CD14-positive monocyte (primary cell): ENCODE data around the gene TTLL8. TPM values are rescaled to one million over a fixed set of nuclear protein-coding genes. Genes with fewer than 3 reads are reported as not detected.
A peak's percentile ranks its signal among the peaks of the same experiment; 100 is the strongest.

Source experiments
- DNase-seq, 3 donors: peaks; one replicate each; pipeline ENCODE4 v3.0.0-alpha.2; 2011 to 2022
- H2AFZ ChIP-seq: 2 replicates; pipeline ENCODE4 v1.6.0; 2012; ENCODE audit warnings: mild to moderate bottlenecking, low read depth, low read length, inconsistent platforms; ENCODE audit not compliant: insufficient read depth, poor library complexity, severe bottlenecking
- H3K27ac ChIP-seq, 2 donors: 1 replicate in 1 of 2; 2 replicates in 1 of 2; pipeline ENCODE4 v1.5.1; 2012 to 2013; ENCODE audit warnings: low read length in 2 of 2, control low read depth in 1 of 2, inconsistent platforms in 1 of 2, low read depth in 1 of 2, mild to moderate bottlenecking in 1 of 2
- H3K27me3 ChIP-seq, 2 donors: one replicate each; pipeline versions ENCODE4 v1.6.0 to v1.6.1; 2011 to 2013; ENCODE audit warnings: low read length in 2 of 2; ENCODE audit not compliant: control insufficient read depth in 2 of 2, insufficient read depth in 2 of 2
- H3K36me3 ChIP-seq, 2 donors: replicated peaks in 1 of 2; 1 replicate in 1 of 2; 2 replicates in 1 of 2; pipeline versions ENCODE4 v1.5.1 to v1.6.1; 2012 to 2013; ENCODE audit warnings: low read length in 2 of 2, control low read depth in 1 of 2, inconsistent platforms in 1 of 2, mild to moderate bottlenecking in 1 of 2; ENCODE audit not compliant: insufficient read depth in 2 of 2, control insufficient read depth in 1 of 2
- H3K4me1 ChIP-seq, 2 donors: 1 replicate in 1 of 2; 2 replicates in 1 of 2; pipeline versions ENCODE4 v1.5.1 to v1.6.1; 2012 to 2013; ENCODE audit warnings: low read length in 2 of 2, control low read depth in 1 of 2, inconsistent platforms in 1 of 2, mild to moderate bottlenecking in 1 of 2, moderate library complexity in 1 of 2; ENCODE audit not compliant: insufficient read depth in 2 of 2, control insufficient read depth in 1 of 2
- H3K4me2 ChIP-seq: replicated peaks from 2 replicates; pipeline ENCODE3; 2012; ENCODE audit warnings: low read length, moderate library complexity, mild to moderate bottlenecking; ENCODE audit not compliant: poor library complexity, severe bottlenecking; ENCODE audit errors: extremely low read depth
- H3K4me3 ChIP-seq, 3 experiments: fragments of 200-600 bp in 1 of 3; sonication (generic) in 1 of 3; replicated peaks in 1 of 3; 1 replicate in 2 of 3; 2 replicates in 1 of 3; pipeline ENCODE4 v1.5.1; 2011 to 2013; ENCODE audit warnings: low read length in 3 of 3, mild to moderate bottlenecking in 3 of 3, control low read depth in 2 of 3, low read depth in 2 of 3, inconsistent platforms in 1 of 3, moderate library complexity in 1 of 3
- H3K79me2 ChIP-seq: 2 replicates; pipeline ENCODE4 v1.6.0; 2012; ENCODE audit warnings: mild to moderate bottlenecking, control low read depth, inconsistent platforms, low read length, moderate library complexity; ENCODE audit not compliant: insufficient read depth
- H3K9ac ChIP-seq: 2 replicates; pipeline ENCODE4 v1.6.0; 2017; ENCODE audit warnings: low read length, mild to moderate bottlenecking; ENCODE audit not compliant: insufficient read depth, poor library complexity, severe bottlenecking
- H3K9me3 ChIP-seq, 2 donors: replicated peaks in 1 of 2; 1 replicate in 1 of 2; 2 replicates in 1 of 2; pipeline versions ENCODE4 v1.5.1 to v1.6.1; 2012 to 2013; ENCODE audit warnings: low read length in 2 of 2, control low read depth in 1 of 2; ENCODE audit not compliant: control insufficient read depth in 1 of 2, insufficient read depth in 1 of 2
- H4K20me1 ChIP-seq: 2 replicates; pipeline ENCODE4 v1.6.0; 2012; ENCODE audit warnings: mild to moderate bottlenecking, low read length, control low read depth, moderate library complexity; ENCODE audit not compliant: insufficient read depth
- H3K27ac Mint-ChIP-seq, 7 donors: one replicate each; pipeline ENCODE4 v1.8.0; 2020; ENCODE audit warnings: mild to moderate bottlenecking in 7 of 7, mixed read lengths in 7 of 7, moderate library complexity in 6 of 7, inconsistent platforms in 2 of 7
- H3K27me3 Mint-ChIP-seq, 3 donors: one replicate each; pipeline ENCODE4 v1.8.0; 2021 to 2022; ENCODE audit warnings: low read depth in 3 of 3, mild to moderate bottlenecking in 3 of 3, mixed read lengths in 3 of 3, moderate library complexity in 3 of 3, inconsistent platforms in 1 of 3
- H3K36me3 Mint-ChIP-seq, 2 donors: one replicate each; pipeline ENCODE4 v1.8.0; 2020; ENCODE audit warnings: mixed read lengths in 2 of 2, inconsistent platforms in 1 of 2, mild to moderate bottlenecking in 1 of 2
- H3K4me1 Mint-ChIP-seq: one replicate; pipeline ENCODE4 v1.8.0; 2020; ENCODE audit warnings: mild to moderate bottlenecking, mixed read lengths
- H3K4me3 Mint-ChIP-seq, 2 donors: one replicate each; pipeline ENCODE4 v1.8.0; 2020; ENCODE audit warnings: mild to moderate bottlenecking in 2 of 2, mixed read lengths in 2 of 2, moderate library complexity in 1 of 2
- H3K9me3 Mint-ChIP-seq, 7 donors: one replicate each; pipeline ENCODE4 v1.8.0; 2020 to 2022; ENCODE audit warnings: mixed read lengths in 7 of 7, mild to moderate bottlenecking in 6 of 7, moderate library complexity in 6 of 7, inconsistent platforms in 2 of 7
- CTCF ChIP-seq: fragments of 200-600 bp; IDR thresholded peaks from one replicate; pipeline ENCODE4 v1.8.0; 2022; ENCODE audit warnings: antibody characterized with exemption, mild to moderate bottlenecking
- WGBS: methylation state at CpG from one replicate; pipeline ENCODE4 v1.1.5; 2013; ENCODE audit warnings: missing lambda C conversion rate; ENCODE audit not compliant: insufficient coverage; 5-methylcytosine and 5-hydroxymethylcytosine counted together
- intact Hi-C, 2 donors: fragments of 100-400 bp; cut with micrococcal nuclease; formaldehyde crosslinking; loops; one replicate each; pipeline versions ENCODE4 v1.15.0 to v1.15.1; 2023
- polyA plus RNA-seq, 3 donors: library from polyadenylated mRNA; depleted of rRNA in 1 of 3; unstranded in 2 of 3; stranded (reverse) in 1 of 3; fragments of 300-500 nt in 2 of 3; fragments of >200 nt in 1 of 3; fragmentation: Illumina TruSeq in 2 of 3; gene quantifications; 1 replicate in 2 of 3; 2 replicates in 1 of 3; pipeline ENCODE4 v1.2.3, GENCODE V29; 2012 to 2021

TTLL8 gene
- polyA plus RNA-seq, 3 donors = not detected

- Histone ChIP-seq H3K27ac (no peak overlapping the region), H4K20me1 (no peaks in the 10 kb centered on the region), H3K9me3 (no peaks in the 10 kb centered on the region), H2AFZ (no peak overlapping the region), H3K36me3 (no peaks in the 10 kb centered on the region), H3K79me2 (no peaks in the 10 kb centered on the region), H3K4me1 (no peaks in the 10 kb centered on the region), H3K4me3 (no peak overlapping the region), H3K27me3 (no peaks in the 10 kb centered on the region), H3K9ac (no peak overlapping the region), H3K4me2 (no peak overlapping the region)
- no peak for DNase-seq
- peaks cover 5% of the 10 kb centered on the region for H3K4me1 Mint-ChIP-seq
- peak overlapping the region in 1 of 7 donors; percentile 75 for H3K27ac Mint-ChIP-seq
- intact Hi-C loops = no loop called here
- peaks cover 9 to 12% of the 10 kb centered on the region in 2 donors for H3K36me3 Mint-ChIP-seq
- no peak for TF ChIP-seq CTCF
- peaks cover 0 to 1% (median 0%) of the 10 kb centered on the region in 3 donors for H3K27me3 Mint-ChIP-seq
- no peak overlapping the region for H3K4me3 Mint-ChIP-seq
- H3K9me3 Mint-ChIP-seq = no peaks in the 10 kb centered on the region
- WGBS = 86% methylated on average over 10 of the region's 14 CpGs
Measured at GRCh38 chr22:50071432-50072166, 13.5 kb upstream of the TTLL8 start.

GRCh38 chr22:50070366-50070765 is 12.3 kb upstream of the TTLL8 start:
- no peak overlapping the region for H3K9ac ChIP-seq
- 90% methylated on average over 6 of the region's 8 CpGs for WGBS
- no peaks in the 10 kb centered on the region for H4K20me1 ChIP-seq
- no peaks in the 10 kb centered on the region for H3K9me3 ChIP-seq
- H3K4me1 ChIP-seq = no peaks in the 10 kb centered on the region
- H3K36me3 Mint-ChIP-seq = peaks cover 2 to 12% of the 10 kb centered on the region in 2 donors
- no peak for DNase-seq
- no peaks in the 10 kb centered on the region for H3K36me3 ChIP-seq
- H3K4me2 ChIP-seq = no peak overlapping the region
- peaks cover 0 to 1% (median 0%) of the 10 kb centered on the region in 3 donors for H3K27me3 Mint-ChIP-seq
- H3K4me1 Mint-ChIP-seq = no peaks in the 10 kb centered on the region
- intact Hi-C loops = no loop called here
- H3K27ac Mint-ChIP-seq = no peak overlapping the region
- TF ChIP-seq CTCF = no peak
- no peak overlapping the region for H3K4me3 Mint-ChIP-seq
- H3K27me3 ChIP-seq = no peaks in the 10 kb centered on the region
- H3K27ac ChIP-seq = no peak overlapping the region
- no peaks in the 10 kb centered on the region for H3K9me3 Mint-ChIP-seq
- no peak overlapping the region for H3K4me3 ChIP-seq
- H3K79me2 ChIP-seq = no peaks in the 10 kb centered on the region
- no peak overlapping the region for H2AFZ ChIP-seq
